ENCODE data around the gene CREB3L2. TPM values are rescaled to one million over a fixed set of nuclear protein-coding genes. Genes with fewer than 3 reads are reported as not detected.

Gene CREB3L2
- total RNA-seq, 2 donors from 2014 or later: 45.8 to 46.0 TPM

GRCh38 chr7:137848095-137848494, 153.8 kb downstream of the CREB3L2 start:
- Histone ChIP-seq H3K4me3 (no peak overlapping the region), H3K36me3 (no peaks in the 10 kb centered on the region), H3K27ac (no peak overlapping the region), H3K9ac (ENCODE audit: low read depth in 2 of 2, low read length in 2 of 2) (no peak overlapping the region), H3K9me3 (no peaks in the 10 kb centered on the region), H3K4me1 (no peaks in the 10 kb centered on the region), H3K27me3 (peaks cover 21% of the 10 kb centered on the region)
- intact Hi-C loops (cut with DNase I): no loop called here
- TF ChIP-seq CTCF (IDR thresholded peaks at IDR 0.05): no peak
- no peak for DNase-seq

GRCh38 chr7:137847568-137848050, 154.3 kb downstream of the CREB3L2 start:
- Histone ChIP-seq H3K27ac (no peak overlapping the region), H3K4me1 (no peaks in the 10 kb centered on the region), H3K36me3 (no peaks in the 10 kb centered on the region), H3K9me3 (no peaks in the 10 kb centered on the region), H3K9ac (ENCODE audit: low read depth in 2 of 2, low read length in 2 of 2) (no peak overlapping the region), H3K27me3 (peaks cover 21% of the 10 kb centered on the region), H3K4me3 (no peak overlapping the region)
- no peak for DNase-seq
- intact Hi-C loops (cut with DNase I): no loop called here
- TF ChIP-seq CTCF (IDR thresholded peaks at IDR 0.05): no peak

DNA sequence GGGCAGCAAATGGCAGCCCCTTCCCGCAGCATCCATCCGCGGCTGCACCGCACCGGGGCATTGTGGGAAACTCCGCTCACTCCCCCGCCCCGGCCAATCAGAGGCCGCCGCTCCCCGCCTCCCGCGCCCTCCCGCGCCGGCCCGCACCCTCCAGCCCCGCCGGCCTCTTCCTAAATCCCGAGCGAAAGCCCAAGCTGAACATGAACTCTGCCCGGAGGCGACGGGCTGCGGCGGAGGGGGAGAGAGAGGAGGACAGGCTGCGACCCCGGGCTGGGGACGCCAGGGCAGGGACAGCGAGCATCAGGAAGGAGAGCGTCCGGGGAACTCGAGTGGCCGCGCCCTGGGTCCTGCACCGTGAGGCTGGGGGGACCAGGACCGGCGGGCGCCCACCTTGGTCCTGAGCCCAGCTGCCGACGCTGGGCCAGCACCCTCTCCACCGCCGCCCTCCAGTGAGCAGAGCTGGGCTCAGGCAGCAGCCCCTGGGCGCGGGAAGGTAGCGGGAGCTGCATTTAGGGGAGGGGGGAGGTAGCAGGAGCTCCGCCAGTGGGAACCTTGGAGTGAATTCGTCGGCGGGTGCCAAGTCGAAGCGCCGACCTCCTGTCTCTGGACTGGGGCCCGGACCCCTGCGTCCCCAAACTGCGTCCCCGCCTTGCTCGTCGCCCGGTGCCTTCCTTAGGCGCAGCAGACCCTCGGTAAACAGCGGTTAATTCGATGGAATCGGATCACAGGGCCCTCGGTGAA, 154.9 kb downstream of the CREB3L2 start, which contains the start of gene DGKI:
Gene DGKI (minus strand): TSS at position 148 of the 741 bp plus-strand sequence.
- no peak within 1 kb of the TSS for H3K4me3 ChIP-seq
- no peak for DNase-seq
- intact Hi-C loops (cut with DNase I): no loop called here
- H3K4me1 ChIP-seq: no peaks in the 10 kb centered on the region
- H3K36me3 ChIP-seq: no peaks in the 10 kb centered on the region
- no peaks in the 10 kb centered on the region for H3K9me3 ChIP-seq
- H3K27me3 ChIP-seq: peaks cover 21% of the 10 kb centered on the region
- H3K9ac ChIP-seq (ENCODE audit: low read depth in 2 of 2, low read length in 2 of 2): no peak within 1 kb of the TSS
- TF ChIP-seq CTCF (IDR thresholded peaks at IDR 0.05): no peak
- H3K27ac ChIP-seq: no peak within 1 kb of the TSS

- no peaks in the 10 kb centered on the region for H3K9me3 ChIP-seq
- peaks cover 21% of the 10 kb centered on the region for H3K27me3 ChIP-seq
- H3K36me3 ChIP-seq: no peaks in the 10 kb centered on the region
- intact Hi-C loops (cut with DNase I): no loop called here
- H3K4me3 ChIP-seq: no peak overlapping the region
- H3K27ac ChIP-seq: no peak overlapping the region
- no peaks in the 10 kb centered on the region for H3K4me1 ChIP-seq
- TF ChIP-seq CTCF (IDR thresholded peaks at IDR 0.05): no peak
- no peak for DNase-seq
- H3K9ac ChIP-seq (ENCODE audit: low read depth in 2 of 2, low read length in 2 of 2): no peak overlapping the region
Observed at GRCh38 chr7:137846549-137846826, 155.4 kb downstream of the CREB3L2 start.

DNA sequence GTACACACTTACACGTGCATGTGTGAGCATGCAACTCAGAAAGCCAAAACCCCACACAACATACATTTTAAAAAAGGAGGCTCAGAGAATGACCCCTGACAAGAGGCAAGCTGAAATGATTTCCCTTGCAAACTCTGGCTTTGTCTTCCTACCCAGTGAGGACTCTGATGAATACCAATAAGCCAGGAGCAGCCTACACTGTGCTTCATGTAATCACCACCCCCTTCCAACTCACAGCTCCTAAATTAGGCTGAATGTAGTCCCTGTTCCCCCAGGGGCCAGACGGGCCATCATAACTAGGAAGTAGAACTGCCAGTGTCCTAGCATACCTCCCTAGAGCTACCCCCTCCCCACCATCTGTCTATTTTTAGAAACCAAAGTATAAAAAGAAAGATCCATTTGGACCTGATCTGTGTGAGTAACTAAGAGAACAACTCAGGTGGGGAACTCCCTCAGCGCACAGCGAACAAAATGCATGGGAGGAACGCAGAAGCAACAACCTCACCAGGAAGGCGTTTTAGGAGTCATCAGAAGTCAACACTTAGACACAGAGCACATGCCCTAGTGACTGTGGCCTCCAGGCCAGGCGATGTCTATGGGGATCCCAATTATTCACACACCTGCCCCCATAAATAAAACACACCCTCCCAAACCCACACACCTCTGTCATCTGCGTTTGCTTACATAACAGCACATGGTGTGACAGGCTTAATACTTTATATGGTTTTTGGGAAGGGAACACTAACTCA, 157.0 kb downstream of the CREB3L2 start:
- Histone ChIP-seq H3K36me3 (no peaks in the 10 kb centered on the region), H3K27me3 (peaks cover 21% of the 10 kb centered on the region), H3K27ac (no peak overlapping the region), H3K9me3 (no peaks in the 10 kb centered on the region), H3K4me1 (no peaks in the 10 kb centered on the region), H3K9ac (ENCODE audit: low read depth in 2 of 2, low read length in 2 of 2) (no peak overlapping the region), H3K4me3 (no peak overlapping the region)
- TF ChIP-seq CTCF (IDR thresholded peaks at IDR 0.05): no peak
- no peak for DNase-seq
- intact Hi-C loops (cut with DNase I): no loop called here

All from colonic mucosa (tissue), 4 donors.